K562 (cell line): ENCODE measurements around the gene SREBF1. TPM values are rescaled to one million over a fixed set of nuclear protein-coding genes. Genes with fewer than 3 reads are reported as not detected.

Experiments used
- ATAC-seq: fragments of 200-7000 bp; cut with Tn5 transposase; 3 replicates; pipeline ENCODE4 v1.9.1; 2020; ENCODE audit warnings: moderate library complexity
- BruUV-seq: library from RNA; stranded (reverse); fragments of 400-500 nt; replicated peaks from 2 replicates; lab custom pipeline; 2021; lab: Mats Ljungman, UMichigan
- CTCF ChIA-PET: fragments of 300-600 bp; formaldehyde crosslinking; extraction: SDS; loops from one replicate; lab custom pipeline; 2021; ENCODE audit warnings: low intra/inter-chr PET ratio; lab: Yijun Ruan, JAX
- POLR2A ChIA-PET: fragments of 300-600, 350-650 bp; sonication (Branson Sonifier 250); formaldehyde crosslinking; extraction: SDS; loops from one replicate; lab custom pipeline; 2021; ENCODE audit warnings: antibody characterized with exemption, inconsistent platforms; lab: Yijun Ruan, JAX
- DNase-seq, 4 experiments: peaks; one replicate each; pipeline versions ENCODE4 v3.0.0 to v3.0.0-alpha.2; 2011 to 2018; ENCODE audit warnings: low spot score in 3 of 4, mixed read lengths in 3 of 4; ENCODE audit errors: extremely low read depth in 1 of 4
- FAIRE-seq: peaks from 2 replicates; lab custom pipeline; 2011; peaks lifted over from hg19 to GRCh38; lab: Jason Lieb, UNC
- H2AFZ ChIP-seq: 2 replicates; pipeline ENCODE4 v1.6.0; 2011; ENCODE audit warnings: low read depth, low read length, control low read depth, inconsistent platforms
- H3K27ac ChIP-seq: fragments of 200-600 bp; 3 replicates; pipeline ENCODE4 v1.8.0; 2011; ENCODE audit warnings: low read depth, mild to moderate bottlenecking, control low read depth, inconsistent platforms, low read length, moderate library complexity, mixed read lengths; ENCODE audit errors: extremely low read depth
- H3K27me3 ChIP-seq, 2 experiments: fragments of 300-600 bp in 1 of 2; 2 replicates in 1 of 2; 3 replicates in 1 of 2; pipeline versions ENCODE4 v1.6.0 to v1.8.0; 2011; ENCODE audit warnings: inconsistent platforms in 2 of 2, low read length in 2 of 2, mild to moderate bottlenecking in 1 of 2, mixed read lengths in 1 of 2, moderate library complexity in 1 of 2; ENCODE audit not compliant: control insufficient read depth in 2 of 2, insufficient read depth in 2 of 2
- H3K36me3 ChIP-seq: fragments of 300-600 bp; 3 replicates; pipeline ENCODE4 v1.8.0; 2011; ENCODE audit warnings: mild to moderate bottlenecking, low read length, inconsistent platforms; ENCODE audit not compliant: control insufficient read depth, insufficient read depth
- H3K4me1 ChIP-seq, 2 experiments: fragments of 200-600 bp in 1 of 2; replicated peaks in 1 of 2; 2 replicates in 1 of 2; 3 replicates in 1 of 2; pipeline versions ENCODE4 v1.5.1 to v1.8.0; 2011; ENCODE audit warnings: inconsistent platforms in 2 of 2, low read length in 2 of 2, mild to moderate bottlenecking in 1 of 2, mixed read lengths in 1 of 2, moderate library complexity in 1 of 2; ENCODE audit not compliant: control insufficient read depth in 2 of 2, insufficient read depth in 2 of 2
- H3K4me2 ChIP-seq: 2 replicates; pipeline ENCODE4 v1.6.1; 2011; ENCODE audit warnings: low read length, control low read depth, inconsistent platforms, mixed read lengths; ENCODE audit not compliant: insufficient read depth
- H3K4me3 ChIP-seq: fragments of 200-600 bp; sonication (generic), shearing (Covaris generic); 2 replicates; pipeline ENCODE4 v1.5.1; 2016; ENCODE audit warnings: control low read depth, inconsistent platforms
- H3K79me2 ChIP-seq: fragments of 200-600 bp; 3 replicates; pipeline ENCODE4 v1.8.0; 2011; ENCODE audit warnings: low read length, inconsistent platforms; ENCODE audit not compliant: control insufficient read depth, insufficient read depth
- H3K9ac ChIP-seq, 2 experiments: 2 replicates each; pipeline versions ENCODE4 v1.6.0 to v1.6.1; 2011; ENCODE audit warnings: low read depth in 2 of 2, low read length in 2 of 2, control low read depth in 1 of 2, inconsistent platforms in 1 of 2, mild to moderate bottlenecking in 1 of 2, mixed read lengths in 1 of 2; ENCODE audit not compliant: insufficient read depth in 1 of 2
- H3K9me1 ChIP-seq: one replicate; pipeline ENCODE4 v1.6.0; 2011; ENCODE audit warnings: inconsistent platforms, mild to moderate bottlenecking, low read length, moderate library complexity; ENCODE audit not compliant: control insufficient read depth, insufficient read depth
- H3K9me3 ChIP-seq: replicated peaks from 2 replicates; pipeline ENCODE4 v1.5.1; 2011; ENCODE audit warnings: low read depth, low read length, inconsistent platforms; ENCODE audit not compliant: control insufficient read depth, insufficient read depth
- H4K20me1 ChIP-seq: replicated peaks from 2 replicates; pipeline ENCODE4 v1.6.1; 2011; ENCODE audit warnings: low read length, inconsistent platforms, mixed read lengths; ENCODE audit not compliant: control insufficient read depth, insufficient read depth
- BCOR ChIP-seq: fragments of 450-650 bp; IDR thresholded peaks from 2 replicates; pipeline ENCODE4 v1.6.1; 2016
- CBX3 ChIP-seq, 2 experiments: IDR thresholded peaks; 1 replicate in 1 of 2; 2 replicates in 1 of 2; pipeline ENCODE4 v1.6.1; 2012; ENCODE audit warnings: inconsistent platforms in 2 of 2, low read length in 2 of 2, borderline replicate concordance in 1 of 2, control low read depth in 1 of 2
- DPF2 ChIP-seq: fragments of 450-650 bp; IDR thresholded peaks from 2 replicates; pipeline ENCODE4 v1.6.1; 2016
- RAD51 ChIP-seq: fragments of 450-650 bp; IDR thresholded peaks from 2 replicates; pipeline ENCODE4 v1.7.1; 2016; ENCODE audit warnings: low read depth, mild to moderate bottlenecking, borderline replicate concordance
- TCFL5 ChIP-seq: fragments of 250-450 bp; sonication (Bioruptor Pico); conservative IDR thresholded peaks from 2 replicates; pipeline ENCODE4 v1.6.1; 2021; ENCODE audit warnings: mild to moderate bottlenecking, moderate library complexity, matching md5 sums
- WGBS: fragments of 100-300 bp; shearing (Covaris generic); methylation state at CpG from one replicate; pipeline ENCODE4 v1.1.6; 2016; ENCODE audit warnings: low coverage, mixed read lengths; ENCODE audit not compliant: insufficient coverage; ENCODE audit errors: missing lambda C conversion rate; 5-methylcytosine and 5-hydroxymethylcytosine counted together
- in situ Hi-C: fragments of 300-500 bp; cut with MboI; formaldehyde crosslinking; loops from 4 replicates; pipeline ENCODE4 v1.15.0; 2018; ENCODE audit warnings: inconsistent platforms, mixed read lengths
- intact Hi-C: fragments of 100-400 bp; cut with micrococcal nuclease; formaldehyde crosslinking; loops from 2 replicates; pipeline ENCODE4 v1.14.2; 2022
- polyA plus RNA-seq, 8 experiments: library from polyadenylated mRNA; depleted of rRNA in 4 of 8; stranded (reverse) in 5 of 8; unstranded in 3 of 8; fragments of >200 nt; fragmentation: Nextera tagmentation in 2 of 8; fragmentation: Illumina TruSeq in 1 of 8; extraction: Ambion mirVana in 2 of 8; extraction: Trizol in 1 of 8; gene quantifications; 2 replicates each; pipeline versions ENCODE4 v1.2.1 to v1.2.3, GENCODE V29; 2011 to 2014; ENCODE audit warnings: inconsistent platforms in 1 of 8, missing spikeins in 1 of 8
- total RNA-seq, 7 experiments: library from RNA; depleted of rRNA in 6 of 7; stranded (reverse); fragments of >200 nt in 6 of 7; fragmentation: Illumina TruSeq in 2 of 7; extraction: Trizol in 2 of 7; gene quantifications; 2 replicates each; pipeline versions ENCODE4 v1.2.1 to v1.2.3, GENCODE V29; 2011 to 2021; ENCODE audit warnings: low replicate concordance in 1 of 7
- TF ChIP-seq, protein P1 (sequence below), 2 experiments: fragments of 450-650 bp; conservative IDR thresholded peaks; 2 replicates each; pipeline ENCODE4 v1.6.1; 2017; ENCODE audit warnings: mild to moderate bottlenecking in 2 of 2, moderate library complexity in 2 of 2
- TF ChIP-seq, protein P2 (sequence below): sonication (generic); formaldehyde crosslinking; IDR thresholded peaks from 2 replicates; pipeline ENCODE4 v1.8.1; 2023; ENCODE audit warnings: mild to moderate bottlenecking, missing genetic modification reagents, moderate library complexity
- TF ChIP-seq, protein P3 (sequence below): fragments of 250-450 bp; sonication (Bioruptor Pico); IDR thresholded peaks from 2 replicates; pipeline ENCODE4 v1.4.0; 2020

The SREBF1 gene
- total and polyA plus RNA-seq, 9 of the 15 experiments (the other 6 are each of a cell fraction or from before 2014, with no cell fraction given): 1.6 to 169 (median 69.4) TPM

DNA sequence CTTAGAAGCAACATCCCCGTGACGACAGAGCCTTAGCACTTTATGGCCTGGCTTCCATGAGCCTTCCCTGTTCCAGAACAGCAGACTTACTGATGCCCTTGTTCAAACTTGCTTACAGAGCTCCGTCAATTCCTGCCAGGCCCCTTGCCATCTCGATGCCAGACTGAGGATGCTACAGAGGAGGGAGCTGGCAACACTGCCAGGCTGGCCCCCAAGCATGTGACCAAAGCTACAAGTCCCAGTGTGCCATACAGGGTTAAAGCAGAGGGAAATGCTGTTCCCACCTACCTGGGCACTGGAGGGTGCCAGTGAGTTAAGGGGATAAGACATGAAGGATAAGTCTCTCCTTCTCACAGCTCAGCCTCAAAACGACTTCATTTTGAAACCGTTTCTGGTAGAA, 33.5 kb upstream of the SREBF1 start:
- no peak for DNase-seq
- whole genome bisulfite sequencing: 30% methylated on average over 5 of the region's 6 CpGs
- Histone ChIP-seq H3K27ac (no peak overlapping the region), H3K9me3 (no peaks in the 10 kb centered on the region), H3K9me1 (no peaks in the 10 kb centered on the region), H3K79me2 (no peaks in the 10 kb centered on the region), H4K20me1 (no peaks in the 10 kb centered on the region), H2AFZ (no peak overlapping the region), H3K4me1 (peaks cover 0 to 3% of the 10 kb centered on the region in 2 experiments; a peak in 1 of 5 replicates), H3K4me3 (no peak overlapping the region), H3K9ac (no peak overlapping the region), H3K27me3 (no peaks in the 10 kb centered on the region), H3K36me3 (no peaks in the 10 kb centered on the region), H3K4me2 (no peak overlapping the region)
- ATAC-seq: no peak
- no TSS peak for BruUV-seq
- intact Hi-C loops: no loop called here
- no peak for FAIRE-seq
- no peak for TF ChIP-seq CBX3 (IDR thresholded peaks at IDR 0.05; ENCODE audit: borderline replicate concordance in 1 of 2, low read length in 2 of 2)
- TF ChIP-seq, protein P1, sequence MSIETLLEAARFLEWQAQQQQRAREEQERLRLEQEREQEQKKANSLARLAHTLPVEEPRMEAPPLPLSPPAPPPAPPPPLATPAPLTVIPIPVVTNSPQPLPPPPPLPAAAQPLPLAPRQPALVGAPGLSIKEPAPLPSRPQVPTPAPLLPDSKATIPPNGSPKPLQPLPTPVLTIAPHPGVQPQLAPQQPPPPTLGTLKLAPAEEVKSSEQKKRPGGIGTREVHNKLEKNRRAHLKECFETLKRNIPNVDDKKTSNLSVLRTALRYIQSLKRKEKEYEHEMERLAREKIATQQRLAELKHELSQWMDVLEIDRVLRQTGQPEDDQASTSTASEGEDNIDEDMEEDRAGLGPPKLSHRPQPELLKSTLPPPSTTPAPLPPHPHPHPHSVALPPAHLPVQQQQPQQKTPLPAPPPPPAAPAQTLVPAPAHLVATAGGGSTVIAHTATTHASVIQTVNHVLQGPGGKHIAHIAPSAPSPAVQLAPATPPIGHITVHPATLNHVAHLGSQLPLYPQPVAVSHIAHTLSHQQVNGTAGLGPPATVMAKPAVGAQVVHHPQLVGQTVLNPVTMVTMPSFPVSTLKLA (conservative IDR thresholded peaks at IDR 0.05): no peak
- TF ChIP-seq TCFL5: no peak
- TF ChIP-seq, protein P2, sequence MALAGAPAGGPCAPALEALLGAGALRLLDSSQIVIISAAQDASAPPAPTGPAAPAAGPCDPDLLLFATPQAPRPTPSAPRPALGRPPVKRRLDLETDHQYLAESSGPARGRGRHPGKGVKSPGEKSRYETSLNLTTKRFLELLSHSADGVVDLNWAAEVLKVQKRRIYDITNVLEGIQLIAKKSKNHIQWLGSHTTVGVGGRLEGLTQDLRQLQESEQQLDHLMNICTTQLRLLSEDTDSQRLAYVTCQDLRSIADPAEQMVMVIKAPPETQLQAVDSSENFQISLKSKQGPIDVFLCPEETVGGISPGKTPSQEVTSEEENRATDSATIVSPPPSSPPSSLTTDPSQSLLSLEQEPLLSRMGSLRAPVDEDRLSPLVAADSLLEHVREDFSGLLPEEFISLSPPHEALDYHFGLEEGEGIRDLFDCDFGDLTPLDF (CRISPR knock-in tag): no peak
- TF ChIP-seq, protein P3, sequence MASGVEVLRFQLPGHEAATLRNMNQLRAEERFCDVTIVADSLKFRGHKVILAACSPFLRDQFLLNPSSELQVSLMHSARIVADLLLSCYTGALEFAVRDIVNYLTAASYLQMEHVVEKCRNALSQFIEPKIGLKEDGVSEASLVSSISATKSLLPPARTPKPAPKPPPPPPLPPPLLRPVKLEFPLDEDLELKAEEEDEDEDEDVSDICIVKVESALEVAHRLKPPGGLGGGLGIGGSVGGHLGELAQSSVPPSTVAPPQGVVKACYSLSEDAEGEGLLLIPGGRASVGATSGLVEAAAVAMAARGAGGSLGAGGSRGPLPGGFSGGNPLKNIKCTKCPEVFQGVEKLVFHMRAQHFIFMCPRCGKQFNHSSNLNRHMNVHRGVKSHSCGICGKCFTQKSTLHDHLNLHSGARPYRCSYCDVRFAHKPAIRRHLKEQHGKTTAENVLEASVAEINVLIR (CRISPR knock-in tag): no peak
- no peak for TF ChIP-seq BCOR
- no peak for TF ChIP-seq RAD51
- no peak for TF ChIP-seq DPF2
- CTCF ChIA-PET: no interaction called here
- in situ Hi-C loops: no loop called here
- POLR2A ChIA-PET: no interaction called here
